Heart left ventricle (tissue), 16 donors: ENCODE results near the gene ZIC2. TPM values are rescaled to one million over a fixed set of nuclear protein-coding genes. Genes with fewer than 3 reads are reported as not detected.
A peak's percentile ranks its signal among the peaks of the same experiment; 100 is the strongest.

ENCODE experiments used
- ATAC-seq, 4 donors: fragments of 200-7000 bp; cut with Tn5 transposase; one replicate each; pipeline ENCODE4 v1.9.1; 2020 to 2022; ENCODE audit warnings: moderate library complexity in 4 of 4, mild to moderate bottlenecking in 3 of 4, moderate number of reproducible peaks in 1 of 4
- DNase-seq, 5 donors: peaks; one replicate each; pipeline ENCODE4 v3.0.0-alpha.2; 2020
- H3K27ac ChIP-seq, 12 donors: fragments of 200-600 bp; sonication (generic) in 4 of 12; one replicate each; pipeline versions ENCODE4 v1.5.0 to v1.8.0; 2016 to 2022; ENCODE audit warnings: mild to moderate bottlenecking in 2 of 12
- H3K27me3 ChIP-seq, 9 donors: fragments of 200-600 bp; sonication (generic) in 2 of 9; one replicate each; pipeline versions ENCODE4 v1.5.1 to v1.8.0; 2016 to 2022; ENCODE audit warnings: mild to moderate bottlenecking in 3 of 9
- H3K36me3 ChIP-seq, 9 donors: fragments of 200-600 bp; sonication (generic) in 2 of 9; one replicate each; pipeline versions ENCODE4 v1.5.0 to v1.8.0; 2018 to 2022; ENCODE audit warnings: mild to moderate bottlenecking in 2 of 9
- H3K4me1 ChIP-seq, 12 donors: fragments of 200-600 bp; sonication (generic) in 4 of 12; one replicate each; pipeline versions ENCODE4 v1.5.0 to v1.8.0; 2016 to 2022; ENCODE audit warnings: mild to moderate bottlenecking in 3 of 12
- H3K4me3 ChIP-seq, 12 donors: fragments of 200-600 bp; sonication (generic) in 4 of 12; one replicate each; pipeline versions ENCODE4 v1.5.0 to v1.8.0; 2017 to 2022; ENCODE audit warnings: mild to moderate bottlenecking in 9 of 12, moderate library complexity in 4 of 12
- H3K9me3 ChIP-seq, 12 donors: fragments of 200-600 bp; sonication (generic) in 4 of 12; one replicate each; pipeline versions ENCODE4 v1.5.0 to v1.8.0; 2016 to 2022; ENCODE audit warnings: mild to moderate bottlenecking in 1 of 12
- CTCF ChIP-seq, 12 donors: fragments of 200-600 bp; sonication (generic) in 4 of 12; IDR thresholded peaks; one replicate each; pipeline versions ENCODE4 v1.5.0 to v1.8.0; 2018 to 2022; ENCODE audit warnings: antibody characterized with exemption in 12 of 12, mild to moderate bottlenecking in 5 of 12
- POLR2A ChIP-seq, 2 donors: fragments of 450-650 bp; IDR thresholded peaks; one replicate each; pipeline ENCODE4 v1.6.1; 2017; ENCODE audit warnings: antibody characterized with exemption in 2 of 2, mild to moderate bottlenecking in 2 of 2, moderate library complexity in 2 of 2
- WGBS, 4 donors: extraction: QIAGEN DNeasy Blood & Tissue Kit in 2 of 4; methylation state at CpG; one replicate each; pipeline versions ENCODE4 v1.1.5 to v1.1.7; 2013 to 2018; 5-methylcytosine and 5-hydroxymethylcytosine counted together
- intact Hi-C, 10 donors: fragments of 100-400 bp; cut with DNase I; formaldehyde crosslinking; loops; one replicate each; pipeline versions ENCODE4 v1.11.1 to v1.14.2; 2022
- polyA plus RNA-seq, 2 donors: library from polyadenylated mRNA; stranded (reverse); fragments of 200-250 nt; gene quantifications; one replicate each; pipeline ENCODE4 v1.2.3, GENCODE V29; 2013
- total RNA-seq, 9 donors: library from RNA; depleted of rRNA in 2 of 9; stranded (reverse); fragments of >200 nt in 2 of 9; fragmentation: NEBNext Ultra II Directional in 3 of 9; extraction: Animal tissue kit (Norgen Biotek cat#: 25700) in 3 of 9; gene quantifications; one replicate each; pipeline versions ENCODE4 v1.1.0 to v1.2.4, GENCODE V29; 2016 to 2023
- donor health status: ischemic (EF 13 %, LVEDD 7.1; RV severe dilation, severe dysfunction).
- donor health status: healthy with polysubstance abuse.
- donor health status: DM: no; HTN: yes; CAD: no.
- donor health status: DM: no; HTN: no; CAD: no.
- donor health status: ischemic (EF 25% LVEDD 6.9; RV normal size, moderate dysfunction).
- donor health status: ischemic (EF 25% LVEDD 5.7; RV mildly dilated, moderate dysfunction).
- donor health status: healthy.
- donor health status: DM: yes; HTN: yes; CAD: no.
- donor health status: ischemic (EF 35%, LVEDD 5.7; RV mildly dilated, moderate dysfunction).
- donor health status: nonischemic (EF 11% LVEDD 7.7; RV severe dilation, severe dysfunction).
- donor health status: DM: yes; HTN: yes; CAD: no.
- donor health status: PGD.
- donor health status: ischemic (EF 29% LVEDD 5.4; RV normal size, mild dysfunction).
- donor health status: nonischemic (EF 23%, LVEDD 6.1; RV moderate dilation, normal function).

ZIC2 gene
- total and polyA plus RNA-seq, 11 donors, result not detected

- no peak for DNase-seq
- ATAC-seq, result no peak
- H3K4me3 ChIP-seq, result peak overlapping the region in 1 of 12 donors; percentile 0
- H3K27me3 ChIP-seq, result peaks cover 76 to 97% (median 94%) of the 10 kb centered on the region in 9 donors
- no peak overlapping the region for H3K27ac ChIP-seq
- WGBS, 4 donors, result 12 to 17% (median 15%) methylated on average over 11 of the region's 11 CpGs
- H3K36me3 ChIP-seq, result no peaks in the 10 kb centered on the region
- peaks cover 7 to 35% (median 18%) of the 10 kb centered on the region in 12 donors for H3K4me1 ChIP-seq
- no peak for TF ChIP-seq POLR2A (IDR thresholded peaks at IDR 0.05)
- TF ChIP-seq CTCF (IDR thresholded peaks at IDR 0.05), result no peak
- H3K9me3 ChIP-seq, result peaks cover 0 to 7% (median 0%) of the 10 kb centered on the region in 12 donors
- intact Hi-C loops, result no loop called here
Measured at GRCh38 chr13:99973163-99973807, 8.3 kb upstream of the ZIC2 start.

GRCh38 chr13:99973808-99974185, 7.8 kb upstream of the ZIC2 start:
- peaks cover 75 to 97% (median 94%) of the 10 kb centered on the region in 9 donors for H3K27me3 ChIP-seq
- H3K4me1 ChIP-seq, result peaks cover 4 to 33% (median 13%) of the 10 kb centered on the region in 12 donors
- TF ChIP-seq CTCF (IDR thresholded peaks at IDR 0.05) (no peak), POLR2A (IDR thresholded peaks at IDR 0.05) (no peak)
- 19 to 26% (median 23%) methylated on average over 6 of the region's 6 CpGs for WGBS, 4 donors
- no peak overlapping the region for H3K27ac ChIP-seq
- intact Hi-C loops, result no loop called here
- H3K36me3 ChIP-seq, result no peaks in the 10 kb centered on the region
- no peak for DNase-seq
- no peak for ATAC-seq
- no peak overlapping the region for H3K4me3 ChIP-seq
- H3K9me3 ChIP-seq, result peaks cover 0 to 7% (median 0%) of the 10 kb centered on the region in 12 donors

GRCh38 chr13:99974296-99974938, 7.2 kb upstream of the ZIC2 start:
- 10 to 17% (median 14%) methylated on average over 18 of the region's 18 CpGs for WGBS, 4 donors
- H3K9me3 ChIP-seq, result peaks cover 0 to 7% (median 0%) of the 10 kb centered on the region in 12 donors
- ATAC-seq (no peak), DNase-seq (no peak)
- TF ChIP-seq POLR2A (IDR thresholded peaks at IDR 0.05) (no peak), CTCF (IDR thresholded peaks at IDR 0.05) (no peak)
- intact Hi-C loops, result no loop called here
- peaks cover 0 to 32% (median 10%) of the 10 kb centered on the region in 12 donors for H3K4me1 ChIP-seq
- no peaks in the 10 kb centered on the region for H3K36me3 ChIP-seq
- H3K27ac ChIP-seq, result no peak overlapping the region
- H3K4me3 ChIP-seq, result no peak overlapping the region
- H3K27me3 ChIP-seq, result peaks cover 75 to 97% (median 94%) of the 10 kb centered on the region in 9 donors

- intact Hi-C loops, result no loop called here
- Histone ChIP-seq H3K9me3 (peaks cover 0 to 7% (median 0%) of the 10 kb centered on the region in 12 donors), H3K4me1 (peaks cover 3 to 32% (median 10%) of the 10 kb centered on the region in 12 donors), H3K27me3 (peaks cover 75 to 97% (median 94%) of the 10 kb centered on the region in 9 donors), H3K36me3 (no peaks in the 10 kb centered on the region), H3K27ac (no peak overlapping the region), H3K4me3 (no peak overlapping the region)
- 8 to 10% (median 8%) methylated on average over 18 to 34 of the region's 34 CpGs for WGBS, 4 donors
- TF ChIP-seq POLR2A (IDR thresholded peaks at IDR 0.05) (no peak), CTCF (IDR thresholded peaks at IDR 0.05) (no peak)
- DNase-seq (no peak), ATAC-seq (no peak)
Measured at GRCh38 chr13:99974939-99975561, 6.5 kb upstream of the ZIC2 start.
